Fibroblast of lung (primary cell): ENCODE results near the gene TUBB1.

Experiments used
- EZH2 ChIP-seq: IDR thresholded peaks from 2 replicates; pipeline ENCODE4 v1.5.1; 2012; ENCODE audit warnings: low read length, control low read depth, mild to moderate bottlenecking; ENCODE audit errors: missing control alignments
- TF ChIP-seq, protein P1 (sequence below), 2 donors: IDR thresholded peaks in 1 of 2; conservative IDR thresholded peaks in 1 of 2; 1 replicate in 1 of 2; 2 replicates in 1 of 2; pipeline ENCODE4 v1.5.1; 2011 to 2012; ENCODE audit warnings: low read length in 2 of 2, control low read depth in 1 of 2, inconsistent platforms in 1 of 2, low read depth in 1 of 2, mild to moderate bottlenecking in 1 of 2

DNA sequence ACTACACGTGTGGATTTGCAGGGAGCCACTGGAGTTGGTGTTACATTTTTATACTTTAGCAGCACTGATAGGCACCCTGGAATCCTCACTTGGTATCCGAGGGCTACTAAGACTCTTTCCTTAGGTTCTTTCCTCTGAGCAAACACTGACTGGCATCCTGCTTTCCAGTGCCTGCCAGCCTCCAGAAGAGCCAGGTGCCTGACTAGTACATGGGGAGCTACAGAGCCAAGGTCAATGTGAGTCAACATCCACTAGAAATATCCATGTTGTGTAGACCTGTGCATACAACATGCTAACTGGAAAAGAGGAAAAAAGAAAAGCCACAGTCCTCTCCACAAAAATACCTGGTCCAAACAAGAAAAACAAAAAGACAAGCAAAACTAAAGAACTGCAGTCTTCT is 5.9 kb downstream of the TUBB1 start:
- no peak for TF ChIP-seq EZH2
- TF ChIP-seq, protein P1, sequence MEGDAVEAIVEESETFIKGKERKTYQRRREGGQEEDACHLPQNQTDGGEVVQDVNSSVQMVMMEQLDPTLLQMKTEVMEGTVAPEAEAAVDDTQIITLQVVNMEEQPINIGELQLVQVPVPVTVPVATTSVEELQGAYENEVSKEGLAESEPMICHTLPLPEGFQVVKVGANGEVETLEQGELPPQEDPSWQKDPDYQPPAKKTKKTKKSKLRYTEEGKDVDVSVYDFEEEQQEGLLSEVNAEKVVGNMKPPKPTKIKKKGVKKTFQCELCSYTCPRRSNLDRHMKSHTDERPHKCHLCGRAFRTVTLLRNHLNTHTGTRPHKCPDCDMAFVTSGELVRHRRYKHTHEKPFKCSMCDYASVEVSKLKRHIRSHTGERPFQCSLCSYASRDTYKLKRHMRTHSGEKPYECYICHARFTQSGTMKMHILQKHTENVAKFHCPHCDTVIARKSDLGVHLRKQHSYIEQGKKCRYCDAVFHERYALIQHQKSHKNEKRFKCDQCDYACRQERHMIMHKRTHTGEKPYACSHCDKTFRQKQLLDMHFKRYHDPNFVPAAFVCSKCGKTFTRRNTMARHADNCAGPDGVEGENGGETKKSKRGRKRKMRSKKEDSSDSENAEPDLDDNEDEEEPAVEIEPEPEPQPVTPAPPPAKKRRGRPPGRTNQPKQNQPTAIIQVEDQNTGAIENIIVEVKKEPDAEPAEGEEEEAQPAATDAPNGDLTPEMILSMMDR (conservative IDR thresholded peaks at IDR 0.05 in 1 of 2, IDR thresholded peaks at IDR 0.05 in 1 of 2; ENCODE audit: low read depth in 1 of 2, low read length in 2 of 2), result no peak
